Heart right ventricle (tissue), 16 donors: ENCODE measurements around the gene CCNI. TPM values are rescaled to one million over a fixed set of nuclear protein-coding genes. Genes with fewer than 3 reads are reported as not detected.
A peak's percentile ranks its signal among the peaks of the same experiment; 100 is the strongest.

Source experiments
- ATAC-seq, 8 donors: fragments of 200-7000 bp; cut with Tn5 transposase; one replicate each; pipeline ENCODE4 v1.9.1; 2020; ENCODE audit warnings: mild to moderate bottlenecking in 8 of 8, moderate library complexity in 8 of 8, moderate number of reproducible peaks in 1 of 8
- DNase-seq, 2 donors: peaks; one replicate each; pipeline ENCODE4 v3.0.0-alpha.2; 2020
- H3K27ac ChIP-seq, 10 donors: fragments of 200-600 bp; sonication (generic) in 2 of 10; one replicate each; pipeline versions ENCODE4 v1.5.0 to v1.8.0; 2020 to 2022; ENCODE audit warnings: mild to moderate bottlenecking in 3 of 10
- H3K27me3 ChIP-seq, 7 donors: fragments of 200-600 bp; one replicate each; pipeline ENCODE4 v1.8.0; 2021 to 2022; ENCODE audit warnings: mild to moderate bottlenecking in 2 of 7
- H3K36me3 ChIP-seq, 9 donors: fragments of 200-600 bp; sonication (generic) in 1 of 9; one replicate each; pipeline versions ENCODE4 v1.5.0 to v1.8.0; 2020 to 2022; ENCODE audit warnings: mild to moderate bottlenecking in 2 of 9
- H3K4me1 ChIP-seq, 9 donors: fragments of 200-600 bp; sonication (generic) in 1 of 9; one replicate each; pipeline versions ENCODE4 v1.5.0 to v1.8.0; 2020 to 2022; ENCODE audit warnings: mild to moderate bottlenecking in 4 of 9
- H3K4me3 ChIP-seq, 10 donors: fragments of 200-600 bp; sonication (generic) in 2 of 10; one replicate each; pipeline versions ENCODE4 v1.5.0 to v1.8.0; 2020 to 2022; ENCODE audit warnings: mild to moderate bottlenecking in 7 of 10, moderate library complexity in 2 of 10
- H3K9me3 ChIP-seq, 11 donors: fragments of 200-600 bp in 10 of 11; sonication (generic) in 2 of 11; one replicate each; pipeline versions ENCODE4 v1.5.0 to v1.8.0; 2013 to 2022; ENCODE audit warnings: mild to moderate bottlenecking in 2 of 11, control low read depth in 1 of 11, moderate library complexity in 1 of 11
- CTCF ChIP-seq, 9 donors: fragments of 200-600 bp; sonication (generic) in 2 of 9; IDR thresholded peaks; one replicate each; pipeline versions ENCODE4 v1.5.0 to v1.8.0; 2021 to 2022; ENCODE audit warnings: antibody characterized with exemption in 9 of 9, mild to moderate bottlenecking in 5 of 9, moderate library complexity in 1 of 9
- WGBS, 2 donors: extraction: QIAGEN DNeasy Blood & Tissue Kit; methylation state at CpG; one replicate each; pipeline ENCODE4 v1.1.7; 2013; ENCODE audit warnings: inconsistent platforms in 1 of 2; 5-methylcytosine and 5-hydroxymethylcytosine counted together
- intact Hi-C, 10 donors: fragments of 100-400 bp; cut with DNase I; formaldehyde crosslinking; loops; one replicate each; pipeline versions ENCODE4 v1.11.1 to v1.14.2; 2022
- polyA plus RNA-seq, 2 donors: library from polyadenylated mRNA; stranded (reverse); fragments of 200-250 nt; gene quantifications; one replicate each; pipeline ENCODE4 v1.2.3, GENCODE V29; 2013
- total RNA-seq, 10 donors: library from RNA; stranded (reverse); fragmentation: NEBNext Ultra II Directional in 3 of 10; extraction: Animal tissue kit (Norgen Biotek cat#: 25700) in 3 of 10; gene quantifications; one replicate each; pipeline versions ENCODE4 v1.2.1 to v1.2.4, GENCODE V29; 2021 to 2023
- donor health status: Arrhythmogenic right ventricular cardiomyopathy.
- donor health status: ischemic (EF 13 %, LVEDD 7.1; RV severe dilation, severe dysfunction).
- donor health status: healthy with polysubstance abuse.
- donor health status: DM: no; HTN: yes; CAD: no.
- donor health status: DM: no; HTN: no; CAD: no.
- donor health status: ischemic (EF 25% LVEDD 6.9; RV normal size, moderate dysfunction).
- donor health status: ischemic (EF 25% LVEDD 5.7; RV mildly dilated, moderate dysfunction).
- donor health status: healthy.
- donor health status: DM: yes; HTN: yes; CAD: no.
- donor health status: Ischemic cardiomyopathy.
- donor health status: ischemic (EF 35%, LVEDD 5.7; RV mildly dilated, moderate dysfunction).
- donor health status: nonischemic (EF 11% LVEDD 7.7; RV severe dilation, severe dysfunction).
- donor health status: DM: yes; HTN: yes; CAD: no.
- donor health status: PGD.
- donor health status: ischemic (EF 29% LVEDD 5.4; RV normal size, mild dysfunction).
- donor health status: nonischemic (EF 23%, LVEDD 6.1; RV moderate dilation, normal function).

Gene CCNI
- total and polyA plus RNA-seq, 12 donors = 30.8 to 354 (median 298) TPM

GRCh38 chr4:76998251-76998901 is 77.4 kb downstream of the CCNI start:
- intact Hi-C loops = no loop called here
- DNase-seq = no peak
- WGBS, 2 donors = 78 to 81% methylated on average over 8 of the region's 8 CpGs

GRCh38 chr4:76997532-76997931 is 78.3 kb downstream of the CCNI start:
- peaks cover 0 to 9% (median 0%) of the 10 kb centered on the region in 11 donors for H3K9me3 ChIP-seq
- H3K27me3 ChIP-seq = no peaks in the 10 kb centered on the region
- H3K4me3 ChIP-seq = no peak overlapping the region
- ATAC-seq (no peak), DNase-seq (no peak)
- no peak overlapping the region for H3K27ac ChIP-seq
- peaks cover 0 to 55% (median 9%) of the 10 kb centered on the region in 9 donors for H3K36me3 ChIP-seq
- intact Hi-C loops = no loop called here
- no peak for TF ChIP-seq CTCF (IDR thresholded peaks at IDR 0.05)
- peaks cover 0 to 46% (median 26%) of the 10 kb centered on the region in 9 donors for H3K4me1 ChIP-seq
- 68 to 73% methylated on average over 5 of the region's 5 CpGs for WGBS, 2 donors

More at GRCh38 chr4:76998251-76998901, 77.4 kb downstream of the CCNI start:
- ATAC-seq = peak in 5 of 8 donors; percentile 17 to 72 (median 48)
- no peak for TF ChIP-seq CTCF (IDR thresholded peaks at IDR 0.05)
- H3K27me3 ChIP-seq = no peaks in the 10 kb centered on the region
- no peak overlapping the region for H3K27ac ChIP-seq
- peaks cover 0 to 59% (median 9%) of the 10 kb centered on the region in 9 donors for H3K36me3 ChIP-seq
- peaks cover 0 to 9% (median 0%) of the 10 kb centered on the region in 11 donors for H3K9me3 ChIP-seq
- H3K4me1 ChIP-seq = peaks cover 6 to 46% (median 30%) of the 10 kb centered on the region in 9 donors
- no peak overlapping the region for H3K4me3 ChIP-seq

Other genes starting within 250 kb of the CCNI start
- gene SOWAHB, start 177.8 kb downstream of the CCNI start, total RNA-seq = under 1 TPM in 2 of 10 donors, not detected in 8; 0.07 to 0.12 TPM
- gene SOWAHB, start 177.8 kb downstream of the CCNI start, polyA plus RNA-seq = not detected
- gene SEPTIN11, start 126.2 kb downstream of the CCNI start, total RNA-seq = 10 to 100 TPM; 26.3 to 55.2 (median 30.6) TPM
- gene SEPTIN11, start 126.2 kb downstream of the CCNI start, polyA plus RNA-seq = 10 to 100 TPM; 11.2 to 15.9 TPM
- 10 to 100 TPM in 4 of 10 donors, 1 to 10 TPM in 6; 2.3 to 16.6 (median 9.7) TPM for gene CCNG2, start 81.2 kb upstream of the CCNI start, total RNA-seq
- gene CCNG2, start 81.2 kb upstream of the CCNI start, polyA plus RNA-seq = 1 to 10 TPM; 3.0 to 6.1 TPM